Spleen (tissue), 7 donors: ENCODE results near the gene C10orf90.

Experiments
- POLR2A ChIP-seq, 3 donors: fragments of 450-650 bp; IDR thresholded peaks; one replicate each; pipeline ENCODE4 v1.5.1; 2017; ENCODE audit warnings: antibody characterized with exemption in 3 of 3, mild to moderate bottlenecking in 1 of 3
- POLR2AphosphoS5 ChIP-seq, 3 donors: sonication (generic); formaldehyde crosslinking; IDR thresholded peaks; one replicate each; pipeline ENCODE4 v1.5.1; 2017; ENCODE audit warnings: antibody characterized with exemption in 3 of 3
- TF ChIP-seq, protein P1 (sequence below), 11 experiments: fragments of 200-600 bp in 7 of 11; fragments of 450-650 bp in 4 of 11; sonication (generic) in 4 of 11; IDR thresholded peaks in 8 of 11; conservative IDR thresholded peaks in 3 of 11; 1 replicate in 7 of 11; 2 replicates in 4 of 11; pipeline versions ENCODE4 v1.4.0 to v1.8.0; 2016 to 2021; ENCODE audit warnings: antibody characterized with exemption in 11 of 11, inconsistent platforms in 4 of 11, mild to moderate bottlenecking in 1 of 11
- donor health status: DM: no; HTN: no; CAD: no; lungs with moderate emphysema.
- donor health status: DM: no; HTN: no; CAD: no.
- donor health status: DM: no; HTN: no; CAD: no.

DNA sequence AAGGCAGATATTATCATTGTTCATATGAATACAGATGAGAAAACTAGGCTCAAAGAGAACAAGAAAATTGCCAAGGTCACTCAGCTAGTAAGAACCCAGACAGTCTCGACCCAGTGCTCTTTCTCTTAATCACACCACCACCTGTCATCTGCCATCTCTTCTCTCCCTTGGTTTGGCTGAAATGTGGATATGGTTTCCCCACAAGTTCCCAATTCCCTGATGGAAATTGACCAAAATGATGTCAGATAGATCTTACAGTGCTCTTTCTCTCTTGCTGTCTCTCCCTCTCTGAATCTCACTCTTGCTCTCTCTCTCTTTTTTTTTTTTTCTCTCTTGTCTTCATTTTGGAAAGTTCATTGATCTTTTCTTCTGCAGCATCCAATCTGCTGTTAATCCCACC, 9.1 kb downstream of the C10orf90 start:
- TF ChIP-seq, protein P1, sequence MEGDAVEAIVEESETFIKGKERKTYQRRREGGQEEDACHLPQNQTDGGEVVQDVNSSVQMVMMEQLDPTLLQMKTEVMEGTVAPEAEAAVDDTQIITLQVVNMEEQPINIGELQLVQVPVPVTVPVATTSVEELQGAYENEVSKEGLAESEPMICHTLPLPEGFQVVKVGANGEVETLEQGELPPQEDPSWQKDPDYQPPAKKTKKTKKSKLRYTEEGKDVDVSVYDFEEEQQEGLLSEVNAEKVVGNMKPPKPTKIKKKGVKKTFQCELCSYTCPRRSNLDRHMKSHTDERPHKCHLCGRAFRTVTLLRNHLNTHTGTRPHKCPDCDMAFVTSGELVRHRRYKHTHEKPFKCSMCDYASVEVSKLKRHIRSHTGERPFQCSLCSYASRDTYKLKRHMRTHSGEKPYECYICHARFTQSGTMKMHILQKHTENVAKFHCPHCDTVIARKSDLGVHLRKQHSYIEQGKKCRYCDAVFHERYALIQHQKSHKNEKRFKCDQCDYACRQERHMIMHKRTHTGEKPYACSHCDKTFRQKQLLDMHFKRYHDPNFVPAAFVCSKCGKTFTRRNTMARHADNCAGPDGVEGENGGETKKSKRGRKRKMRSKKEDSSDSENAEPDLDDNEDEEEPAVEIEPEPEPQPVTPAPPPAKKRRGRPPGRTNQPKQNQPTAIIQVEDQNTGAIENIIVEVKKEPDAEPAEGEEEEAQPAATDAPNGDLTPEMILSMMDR (IDR thresholded peaks at IDR 0.05 in 8 of 11, conservative IDR thresholded peaks at IDR 0.05 in 3 of 11): no peak
- TF ChIP-seq POLR2A (IDR thresholded peaks at IDR 0.05): no peak
- TF ChIP-seq POLR2AphosphoS5 (IDR thresholded peaks at IDR 0.05): no peak
